Fibroblast of lung (primary cell): ENCODE data around the gene CAPZB. TPM values are rescaled to one million over a fixed set of nuclear protein-coding genes. Genes with fewer than 3 reads are reported as not detected.

Experiments
- DNase-seq, 2 donors: peaks; one replicate each; pipeline versions ENCODE4 v3.0.0 to v3.0.0-alpha.2; 2010; ENCODE audit warnings: low read depth in 2 of 2
- H2AFZ ChIP-seq: 2 replicates; pipeline ENCODE4 v1.5.1; 2012; ENCODE audit warnings: low read length, control low read depth, inconsistent platforms
- H3K27ac ChIP-seq: 2 replicates; pipeline ENCODE4 v1.5.1; 2011; ENCODE audit warnings: low read length, control low read depth; ENCODE audit not compliant: insufficient read depth
- H3K27me3 ChIP-seq: 2 replicates; pipeline ENCODE4 v1.5.1; 2011; ENCODE audit warnings: mild to moderate bottlenecking, low read length; ENCODE audit not compliant: control insufficient read depth, insufficient read depth
- H3K36me3 ChIP-seq: 2 replicates; pipeline ENCODE4 v1.5.1; 2011; ENCODE audit warnings: low read length; ENCODE audit not compliant: control insufficient read depth, insufficient read depth
- H3K4me1 ChIP-seq: 2 replicates; pipeline ENCODE4 v1.5.1; 2011; ENCODE audit warnings: low read length; ENCODE audit not compliant: control insufficient read depth, insufficient read depth; ENCODE audit errors: extremely low read depth
- H3K4me2 ChIP-seq: 2 replicates; pipeline ENCODE4 v1.5.1; 2011; ENCODE audit warnings: low read length, control low read depth; ENCODE audit not compliant: insufficient read depth; ENCODE audit errors: extremely low read depth
- H3K4me3 ChIP-seq, 4 experiments: fragments of 200-600 bp in 1 of 4; sonication (generic) in 1 of 4; replicated peaks in 1 of 4; 2 replicates each; pipeline ENCODE4 v1.5.1; 2011 to 2016; ENCODE audit warnings: low read length in 4 of 4, low read depth in 3 of 4, mild to moderate bottlenecking in 3 of 4, control low read depth in 2 of 4, inconsistent platforms in 1 of 4, mixed read lengths in 1 of 4; ENCODE audit not compliant: insufficient read depth in 1 of 4; ENCODE audit errors: control extremely low read depth in 1 of 4
- H3K79me2 ChIP-seq: 2 replicates; pipeline ENCODE4 v1.5.1; 2012; ENCODE audit warnings: mild to moderate bottlenecking, low read length, inconsistent platforms; ENCODE audit not compliant: control insufficient read depth, insufficient read depth
- H3K9ac ChIP-seq: 2 replicates; pipeline ENCODE4 v1.5.1; 2011; ENCODE audit warnings: mild to moderate bottlenecking, low read length, control low read depth; ENCODE audit not compliant: insufficient read depth
- H3K9me3 ChIP-seq: 2 replicates; pipeline ENCODE4 v1.5.1; 2012; ENCODE audit warnings: low read depth, low read length; ENCODE audit not compliant: control insufficient read depth, insufficient read depth
- H4K20me1 ChIP-seq: 2 replicates; pipeline ENCODE4 v1.5.1; 2011; ENCODE audit warnings: low read length; ENCODE audit not compliant: control insufficient read depth, insufficient read depth; ENCODE audit errors: extremely low read depth
- CTCF ChIP-seq, 2 donors: IDR thresholded peaks in 1 of 2; conservative IDR thresholded peaks in 1 of 2; 1 replicate in 1 of 2; 2 replicates in 1 of 2; pipeline ENCODE4 v1.5.1; 2011 to 2012; ENCODE audit warnings: low read length in 2 of 2, control low read depth in 1 of 2, inconsistent platforms in 1 of 2, low read depth in 1 of 2, mild to moderate bottlenecking in 1 of 2
- EZH2 ChIP-seq: IDR thresholded peaks from 2 replicates; pipeline ENCODE4 v1.5.1; 2012; ENCODE audit warnings: low read length, control low read depth, mild to moderate bottlenecking; ENCODE audit errors: missing control alignments
- polyA plus RNA-seq, 2 donors: library from polyadenylated mRNA; depleted of rRNA in 1 of 2; stranded (reverse) in 1 of 2; unstranded in 1 of 2; fragments of >200 nt; gene quantifications; 2 replicates each; pipeline ENCODE4 v1.2.1, GENCODE V29; 2011 to 2012; ENCODE audit warnings: missing spikeins in 1 of 2
- total RNA-seq: library from RNA; depleted of rRNA; stranded (reverse); fragments of >200 nt; gene quantifications from 2 replicates; pipeline ENCODE4 v1.2.1, GENCODE V29; 2014

CAPZB gene
- total and polyA plus RNA-seq, 2 donors (not counting 1 experiment from before 2014, with no cell fraction given): 104 to 495 TPM

- DNase-seq: no peak
- H3K79me2 ChIP-seq: no peaks in the 10 kb centered on the region
- no peaks in the 10 kb centered on the region for H4K20me1 ChIP-seq
- TF ChIP-seq EZH2: no peak
- no peak for TF ChIP-seq CTCF (conservative IDR thresholded peaks at IDR 0.05 in 1 of 2, IDR thresholded peaks at IDR 0.05 in 1 of 2; ENCODE audit: low read depth in 1 of 2, low read length in 2 of 2)
- H3K9ac ChIP-seq: no peak overlapping the region
- H3K4me2 ChIP-seq: no peak overlapping the region
- H3K4me1 ChIP-seq: peaks cover 10% of the 10 kb centered on the region
- H3K9me3 ChIP-seq: no peaks in the 10 kb centered on the region
- no peak overlapping the region for H2AFZ ChIP-seq
- H3K36me3 ChIP-seq: peaks cover 33% of the 10 kb centered on the region
- no peak overlapping the region for H3K27ac ChIP-seq
- H3K27me3 ChIP-seq: no peaks in the 10 kb centered on the region
- no peak overlapping the region for H3K4me3 ChIP-seq
Observed at GRCh38 chr1:19340387-19340937, 144.9 kb downstream of the CAPZB start.

- Histone ChIP-seq H3K27ac (no peak overlapping the region), H3K4me2 (no peak overlapping the region), H4K20me1 (no peaks in the 10 kb centered on the region), H3K9me3 (no peaks in the 10 kb centered on the region), H3K4me1 (peaks cover 10% of the 10 kb centered on the region), H3K4me3 (no peak overlapping the region), H3K9ac (no peak overlapping the region), H3K27me3 (no peaks in the 10 kb centered on the region), H2AFZ (no peak overlapping the region), H3K36me3 (peaks cover 29% of the 10 kb centered on the region), H3K79me2 (no peaks in the 10 kb centered on the region)
- TF ChIP-seq CTCF (conservative IDR thresholded peaks at IDR 0.05 in 1 of 2, IDR thresholded peaks at IDR 0.05 in 1 of 2; ENCODE audit: low read depth in 1 of 2, low read length in 2 of 2): no peak
- TF ChIP-seq EZH2: no peak
- DNase-seq: no peak
Observed at GRCh38 chr1:19339214-19339861, 146.0 kb downstream of the CAPZB start.

GRCh38 chr1:19338323-19338762, 147.0 kb downstream of the CAPZB start:
- no peak overlapping the region for H3K4me3 ChIP-seq
- H3K27ac ChIP-seq: no peak overlapping the region
- DNase-seq: no peak
- peaks cover 27% of the 10 kb centered on the region for H3K36me3 ChIP-seq
- no peak overlapping the region for H3K9ac ChIP-seq
- no peak overlapping the region for H3K4me2 ChIP-seq
- H4K20me1 ChIP-seq: no peaks in the 10 kb centered on the region
- no peaks in the 10 kb centered on the region for H3K9me3 ChIP-seq
- H2AFZ ChIP-seq: no peak overlapping the region
- TF ChIP-seq CTCF (conservative IDR thresholded peaks at IDR 0.05 in 1 of 2, IDR thresholded peaks at IDR 0.05 in 1 of 2; ENCODE audit: low read depth in 1 of 2, low read length in 2 of 2) (no peak), EZH2 (no peak)
- H3K79me2 ChIP-seq: no peaks in the 10 kb centered on the region
- no peaks in the 10 kb centered on the region for H3K27me3 ChIP-seq
- peaks cover 10% of the 10 kb centered on the region for H3K4me1 ChIP-seq
